GM12878 (cell line): ENCODE measurements around the gene TULP4. TPM values are rescaled to one million over a fixed set of nuclear protein-coding genes. Genes with fewer than 3 reads are reported as not detected.

Source experiments
- ATAC-seq: fragments of 200-7000 bp; cut with Tn5 transposase; 3 replicates; pipeline ENCODE4 v1.9.1; 2020; ENCODE audit warnings: mild to moderate bottlenecking, moderate library complexity
- BruUV-seq: library from RNA; stranded (reverse); fragments of 400-500 nt; replicated peaks from 2 replicates; lab custom pipeline; 2021; lab: Mats Ljungman, UMichigan
- CTCF ChIA-PET: fragments of 300-600 bp; sonication (Branson Sonifier 250); formaldehyde crosslinking; extraction: SDS; loops from one replicate; lab custom pipeline; 2021; ENCODE audit warnings: inconsistent platforms; lab: Yijun Ruan, JAX
- POLR2A ChIA-PET: fragments of 350-600 bp; formaldehyde crosslinking; extraction: SDS; loops from one replicate; lab custom pipeline; 2021; ENCODE audit warnings: inconsistent platforms; lab: Charles Lee
- RAD21 ChIA-PET: fragments of 300-600 bp; sonication (Branson Sonifier 250); formaldehyde crosslinking; loops from one replicate; lab custom pipeline; 2023; ENCODE audit warnings: antibody characterized with exemption; ENCODE audit not compliant: unreplicated experiment; lab: Charles Lee
- SMC1A ChIA-PET: fragments of 300-600 bp; sonication (Branson Sonifier 250); formaldehyde crosslinking; loops from one replicate; lab custom pipeline; 2023; ENCODE audit not compliant: unreplicated experiment, uncharacterized antibody; lab: Charles Lee
- DNase-seq: peaks from one replicate; pipeline ENCODE4 v3.0.0-alpha.2; 2011; ENCODE audit warnings: low read depth, low spot score
- FAIRE-seq: peaks from 3 replicates; lab custom pipeline; 2011; peaks lifted over from hg19 to GRCh38; lab: Jason Lieb, UNC
- H2AFZ ChIP-seq: 2 replicates; pipeline ENCODE4 v1.6.0; 2011; ENCODE audit warnings: low read depth, low read length, control low read depth; ENCODE audit not compliant: control insufficient read depth
- H3K27ac ChIP-seq: 2 replicates; pipeline ENCODE4 v1.5.1; 2011; ENCODE audit warnings: control low read depth; ENCODE audit not compliant: control insufficient read depth, insufficient read depth
- H3K27me3 ChIP-seq, 2 experiments: replicated peaks in 1 of 2; 2 replicates each; pipeline versions ENCODE4 v1.6.0 to v1.6.1; 2011; ENCODE audit warnings: low read length in 1 of 2; ENCODE audit not compliant: control insufficient read depth in 2 of 2, insufficient read depth in 2 of 2
- H3K36me3 ChIP-seq, 2 experiments: 2 replicates each; pipeline ENCODE4 v1.5.1; 2011; ENCODE audit warnings: low read length in 1 of 2; ENCODE audit not compliant: control insufficient read depth in 2 of 2, insufficient read depth in 2 of 2
- H3K4me1 ChIP-seq: 2 replicates; pipeline ENCODE4 v1.6.1; 2011; ENCODE audit warnings: mild to moderate bottlenecking, low read length, moderate library complexity, mixed read lengths; ENCODE audit not compliant: control insufficient read depth, insufficient read depth
- H3K4me2 ChIP-seq: 2 replicates; pipeline ENCODE4 v1.6.0; 2011; ENCODE audit warnings: control low read depth; ENCODE audit not compliant: control insufficient read depth, insufficient read depth
- H3K4me3 ChIP-seq: fragments of 200-600 bp; sonication (generic); 2 replicates; pipeline ENCODE4 v1.5.1; 2016
- H3K79me2 ChIP-seq: 2 replicates; pipeline ENCODE4 v1.6.0; 2011; ENCODE audit warnings: low read length; ENCODE audit not compliant: control insufficient read depth, insufficient read depth
- H3K9ac ChIP-seq: 2 replicates; pipeline ENCODE4 v1.8.0; 2011; ENCODE audit warnings: low read length, control low read depth, mixed read lengths; ENCODE audit not compliant: control insufficient read depth, insufficient read depth
- H3K9me3 ChIP-seq: replicated peaks from 3 replicates; pipeline ENCODE4 v1.5.1; 2011; ENCODE audit warnings: mild to moderate bottlenecking, low read length; ENCODE audit not compliant: control insufficient read depth, insufficient read depth
- H4K20me1 ChIP-seq: 2 replicates; pipeline ENCODE4 v1.6.0; 2011; ENCODE audit not compliant: control insufficient read depth, insufficient read depth
- CBX3 ChIP-seq: fragments of 200-600 bp; sonication (generic); IDR thresholded peaks from 2 replicates; pipeline ENCODE4 v1.6.1; 2016; ENCODE audit warnings: low read depth, borderline replicate concordance
- DPF2 ChIP-seq: fragments of 450-650 bp; IDR thresholded peaks from 2 replicates; pipeline ENCODE4 v1.6.1; 2017; ENCODE audit warnings: mild to moderate bottlenecking
- ETV6 ChIP-seq, 2 experiments: fragments of 450-650 bp in 1 of 2; IDR thresholded peaks in 1 of 2; conservative IDR thresholded peaks in 1 of 2; 2 replicates each; pipeline ENCODE4 v1.6.1; 2014; ENCODE audit warnings: antibody characterized with exemption in 1 of 2, borderline replicate concordance in 1 of 2, low read depth in 1 of 2, mild to moderate bottlenecking in 1 of 2, moderate library complexity in 1 of 2
- GABPA ChIP-seq: IDR thresholded peaks from 2 replicates; pipeline ENCODE4 v1.6.1; 2014; ENCODE audit warnings: antibody characterized with exemption, low read depth, mild to moderate bottlenecking, inconsistent platforms
- HDAC2 ChIP-seq: fragments of 200-600 bp; sonication (generic); IDR thresholded peaks from 2 replicates; pipeline ENCODE4 v1.6.1; 2017
- HDAC6 ChIP-seq: fragments of 200-600 bp; sonication (generic); IDR thresholded peaks from one replicate; pipeline ENCODE4 v1.8.0; 2017; ENCODE audit warnings: antibody characterized with exemption; ENCODE audit not compliant: unreplicated experiment
- HSF1 ChIP-seq: fragments of 150-350 bp; IDR thresholded peaks from 2 replicates; pipeline ENCODE4 v1.6.1; 2014; ENCODE audit warnings: mild to moderate bottlenecking, low read depth, low read length
- NFIC ChIP-seq: IDR thresholded peaks from 2 replicates; pipeline ENCODE4 v1.6.1; 2012; ENCODE audit warnings: low read depth, mild to moderate bottlenecking, inconsistent platforms, low read length, moderate library complexity
- NR2C1 ChIP-seq: fragments of 450-650 bp; IDR thresholded peaks from 2 replicates; pipeline ENCODE4 v1.6.1; 2017; ENCODE audit warnings: antibody characterized with exemption, mild to moderate bottlenecking, moderate library complexity
- PKNOX1 ChIP-seq: fragments of 450-650 bp; IDR thresholded peaks from 2 replicates; pipeline ENCODE4 v1.6.1; 2016; ENCODE audit warnings: mild to moderate bottlenecking
- POLR2AphosphoS5 ChIP-seq: IDR thresholded peaks from 2 replicates; pipeline ENCODE4 v1.6.1; 2011; ENCODE audit warnings: mild to moderate bottlenecking, low read length, inconsistent platforms
- RAD51 ChIP-seq: fragments of 450-650 bp; IDR thresholded peaks from 2 replicates; pipeline ENCODE4 v1.6.1; 2016; ENCODE audit warnings: moderate library complexity, mild to moderate bottlenecking, inconsistent platforms
- SMC3 ChIP-seq: IDR thresholded peaks from 2 replicates; pipeline ENCODE4 v1.6.1; 2011; ENCODE audit warnings: low read length, improper control_type of control experiment, borderline replicate concordance
- ZNF622 ChIP-seq: fragments of 450-650 bp; IDR thresholded peaks from 2 replicates; pipeline ENCODE4 v1.6.1; 2017; ENCODE audit warnings: mild to moderate bottlenecking, inconsistent platforms
- WGBS: methylation state at CpG from one replicate; pipeline ENCODE4 v1.1.6; 2016; ENCODE audit warnings: low lambda C conversion rate; ENCODE audit not compliant: insufficient replicate concordance, insufficient coverage; ENCODE audit errors: missing lambda C conversion rate; 5-methylcytosine and 5-hydroxymethylcytosine counted together
- in situ Hi-C: fragments of 300-500 bp; cut with MboI; formaldehyde crosslinking; loops from 9 replicates; pipeline ENCODE4 v1.14.3; 2018; ENCODE audit warnings: mixed read lengths
- intact Hi-C: fragments of 100-400 bp; cut with micrococcal nuclease; formaldehyde crosslinking; loops from one replicate; pipeline ENCODE4 v1.14.2; 2022; ENCODE audit not compliant: unreplicated experiment
- polyA plus RNA-seq, 11 experiments: library from polyadenylated mRNA; depleted of rRNA in 4 of 11; unstranded in 6 of 11; stranded (reverse) in 5 of 11; fragments of >200 nt; fragmentation: Nextera tagmentation in 4 of 11; fragmentation: Illumina TruSeq in 1 of 11; extraction: Ambion mirVana in 4 of 11; extraction: Trizol in 1 of 11; gene quantifications; 1 replicate in 1 of 11; 2 replicates in 10 of 11; pipeline versions ENCODE4 v1.2.1 to v1.2.3, GENCODE V29; 2011 to 2016; ENCODE audit warnings: inconsistent platforms in 2 of 11, missing spikeins in 2 of 11, low read depth in 1 of 11
- total RNA-seq, 4 experiments: library from RNA; depleted of rRNA in 3 of 4; stranded (reverse); fragments of >200 nt in 3 of 4; fragmentation: Illumina TruSeq in 1 of 4; extraction: Trizol in 1 of 4; gene quantifications; 2 replicates each; pipeline versions ENCODE4 v1.2.1 to v1.2.3, GENCODE V29; 2013 to 2021
- TF ChIP-seq, protein P1 (sequence below): fragments of 450-650 bp; IDR thresholded peaks from 2 replicates; pipeline ENCODE4 v1.6.1; 2016; ENCODE audit warnings: mild to moderate bottlenecking

The TULP4 gene
- total and polyA plus RNA-seq, 10 of the 15 experiments (the other 5 are each of a cell fraction or from before 2014, with no cell fraction given), result 0.73 to 31.8 (median 14.0) TPM

GRCh38 chr6:158314737-158315136 is 2.5 kb downstream of the TULP4 start:
- ATAC-seq (no peak), DNase-seq (no peak), FAIRE-seq (no peak)
- TF ChIP-seq CBX3, result no peak
- Histone ChIP-seq H3K9ac (no peak overlapping the region), H3K4me2 (no peak overlapping the region), H3K27ac (no peak overlapping the region), H3K27me3 (no peaks in the 10 kb centered on the region), H4K20me1 (no peaks in the 10 kb centered on the region), H3K79me2 (peaks cover 6% of the 10 kb centered on the region; the same call in 1 of the 2 replicates), H2AFZ (no peak overlapping the region), H3K4me1 (peaks cover 9% of the 10 kb centered on the region), H3K9me3 (peaks cover 6% of the 10 kb centered on the region; the same call in 1 of the 3 replicates), H3K4me3 (no peak overlapping the region), H3K36me3 (peaks cover 0 to 5% of the 10 kb centered on the region in 2 experiments; a peak in 2 of 4 replicates)
- no TSS peak for BruUV-seq
- in situ Hi-C loops (no loop called here), intact Hi-C loops (no loop called here)
- 100% methylated on average over 3 of the region's 3 CpGs for WGBS
- ChIA-PET SMC1A (interaction anchor here (0.8 to 1.8 kb wide), 2 partner anchors 24 to 37 kb away, joined by 3 to 4 read pairs; no protein-coding TSS in a partner anchor), POLR2A (interaction anchor here (1.2 kb wide), 1 partner anchor 14 kb away, joined by 4 read pairs; no protein-coding TSS in a partner anchor), RAD21 (no interaction called here), CTCF (no interaction called here)

- intact Hi-C loops (no loop called here), in situ Hi-C loops (no loop called here)
- 88% methylated on average over 3 of the region's 3 CpGs for WGBS
- POLR2A ChIA-PET, result no interaction called here
- no peak overlapping the region for H3K4me2 ChIP-seq
- no TSS peak for BruUV-seq
- ATAC-seq (no peak), FAIRE-seq (no peak), DNase-seq (no peak)
- CTCF ChIA-PET, result no interaction called here
- RAD21 ChIA-PET, result no interaction called here
- H3K36me3 ChIP-seq, result peaks cover 0 to 5% of the 10 kb centered on the region in 2 experiments; a peak in 2 of 4 replicates
- peaks cover 8% of the 10 kb centered on the region for H3K79me2 ChIP-seq
- no peaks in the 10 kb centered on the region for H4K20me1 ChIP-seq
- no peak overlapping the region for H3K9ac ChIP-seq
- peaks cover 9% of the 10 kb centered on the region for H3K4me1 ChIP-seq
- no peak overlapping the region for H3K27ac ChIP-seq
- no peak overlapping the region for H3K4me3 ChIP-seq
- peaks cover 6% of the 10 kb centered on the region; the same call in 1 of the 3 replicates for H3K9me3 ChIP-seq
- SMC1A ChIA-PET, result no interaction called here
- H3K27me3 ChIP-seq, result no peaks in the 10 kb centered on the region
- no peak overlapping the region for H2AFZ ChIP-seq
- TF ChIP-seq RAD51, result no peak
- TF ChIP-seq SMC3, result no peak
- TF ChIP-seq NR2C1, result no peak
- TF ChIP-seq HDAC2, result no peak
- no peak for TF ChIP-seq HDAC6
- no peak for TF ChIP-seq DPF2
- no peak for TF ChIP-seq NFIC
- TF ChIP-seq, protein P1, sequence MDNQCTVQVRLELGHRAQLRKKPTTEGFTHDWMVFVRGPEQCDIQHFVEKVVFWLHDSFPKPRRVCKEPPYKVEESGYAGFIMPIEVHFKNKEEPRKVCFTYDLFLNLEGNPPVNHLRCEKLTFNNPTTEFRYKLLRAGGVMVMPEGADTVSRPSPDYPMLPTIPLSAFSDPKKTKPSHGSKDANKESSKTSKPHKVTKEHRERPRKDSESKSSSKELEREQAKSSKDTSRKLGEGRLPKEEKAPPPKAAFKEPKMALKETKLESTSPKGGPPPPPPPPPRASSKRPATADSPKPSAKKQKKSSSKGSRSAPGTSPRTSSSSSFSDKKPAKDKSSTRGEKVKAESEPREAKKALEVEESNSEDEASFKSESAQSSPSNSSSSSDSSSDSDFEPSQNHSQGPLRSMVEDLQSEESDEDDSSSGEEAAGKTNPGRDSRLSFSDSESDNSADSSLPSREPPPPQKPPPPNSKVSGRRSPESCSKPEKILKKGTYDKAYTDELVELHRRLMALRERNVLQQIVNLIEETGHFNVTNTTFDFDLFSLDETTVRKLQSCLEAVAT, result no peak
- no peak for TF ChIP-seq GABPA
- no peak for TF ChIP-seq POLR2AphosphoS5
- TF ChIP-seq HSF1, result no peak
- TF ChIP-seq PKNOX1, result no peak
- TF ChIP-seq ZNF622, result no peak
- TF ChIP-seq ETV6 (conservative IDR thresholded peaks at IDR 0.05 in 1 of 2, IDR thresholded peaks at IDR 0.05 in 1 of 2; ENCODE audit: borderline replicate concordance in 1 of 2, low read depth in 1 of 2), result no peak
These were observed 3.8 kb downstream of the TULP4 start for GRCh38 chr6:158316022-158316421.
